ENCODE results near the gene LRFN3.

GRCh38 chr19:35896643-35897040 is 39.5 kb upstream of the LRFN3 start:
- TF ChIP-seq, protein P1, sequence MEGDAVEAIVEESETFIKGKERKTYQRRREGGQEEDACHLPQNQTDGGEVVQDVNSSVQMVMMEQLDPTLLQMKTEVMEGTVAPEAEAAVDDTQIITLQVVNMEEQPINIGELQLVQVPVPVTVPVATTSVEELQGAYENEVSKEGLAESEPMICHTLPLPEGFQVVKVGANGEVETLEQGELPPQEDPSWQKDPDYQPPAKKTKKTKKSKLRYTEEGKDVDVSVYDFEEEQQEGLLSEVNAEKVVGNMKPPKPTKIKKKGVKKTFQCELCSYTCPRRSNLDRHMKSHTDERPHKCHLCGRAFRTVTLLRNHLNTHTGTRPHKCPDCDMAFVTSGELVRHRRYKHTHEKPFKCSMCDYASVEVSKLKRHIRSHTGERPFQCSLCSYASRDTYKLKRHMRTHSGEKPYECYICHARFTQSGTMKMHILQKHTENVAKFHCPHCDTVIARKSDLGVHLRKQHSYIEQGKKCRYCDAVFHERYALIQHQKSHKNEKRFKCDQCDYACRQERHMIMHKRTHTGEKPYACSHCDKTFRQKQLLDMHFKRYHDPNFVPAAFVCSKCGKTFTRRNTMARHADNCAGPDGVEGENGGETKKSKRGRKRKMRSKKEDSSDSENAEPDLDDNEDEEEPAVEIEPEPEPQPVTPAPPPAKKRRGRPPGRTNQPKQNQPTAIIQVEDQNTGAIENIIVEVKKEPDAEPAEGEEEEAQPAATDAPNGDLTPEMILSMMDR (IDR thresholded peaks at IDR 0.05), result no peak
- no peak for TF ChIP-seq POLR2A (IDR thresholded peaks at IDR 0.05)
